ENCODE results near the gene GFY. TPM values are rescaled to one million over a fixed set of nuclear protein-coding genes. Genes with fewer than 3 reads are reported as not detected.

Gene GFY
- total and polyA plus RNA-seq, 2 donors (not counting 1 experiment from before 2014, with no cell fraction given) = not detected

GRCh38 chr19:49414256-49414655 is 10.9 kb upstream of the GFY start:
- no peaks in the 10 kb centered on the region for H3K9me3 Mint-ChIP-seq (ENCODE audit: insufficient read depth)
- POLR2A ChIA-PET = no interaction called here
- no peaks in the 10 kb centered on the region for H3K79me2 ChIP-seq (ENCODE audit: control insufficient read depth, insufficient read depth, low read length)
- intact Hi-C loops (cut with micrococcal nuclease) = no loop called here
- H2AFZ ChIP-seq (ENCODE audit: insufficient read depth, low read depth, low read length, poor library complexity, severe bottlenecking) = no peak overlapping the region
- no peak overlapping the region for H3K4me3 Mint-ChIP-seq
- no peak for DNase-seq
- peaks cover 44% of the 10 kb centered on the region for H3K4me1 Mint-ChIP-seq
- peaks cover 16% of the 10 kb centered on the region for H3K27me3 Mint-ChIP-seq
- H3K27ac Mint-ChIP-seq = no peak overlapping the region
- H4K20me1 ChIP-seq (ENCODE audit: control insufficient read depth, insufficient read depth, low read length, poor library complexity, severe bottlenecking) = no peaks in the 10 kb centered on the region
- H3K9me3 ChIP-seq (ENCODE audit: control extremely low read depth in 1 of 3, control insufficient read depth in 2 of 3, insufficient read depth in 1 of 3, low read length in 2 of 3) = peaks cover 0 to 4% (median 0%) of the 10 kb centered on the region in 3 donors
- H3K4me3 ChIP-seq (ENCODE audit: control extremely low read depth in 1 of 5, extremely low read depth in 1 of 5, insufficient read depth in 1 of 5, low read depth in 2 of 5, low read length in 4 of 5) = no peak overlapping the region
- 84% methylated on average over 3 of the region's 3 CpGs for WGBS (ENCODE audit: insufficient coverage)
- peaks cover 0 to 30% (median 8%) of the 10 kb centered on the region in 4 experiments for H3K27me3 ChIP-seq (replicated peaks in 1 of 4; ENCODE audit: control extremely low read depth in 1 of 4, control insufficient read depth in 3 of 4, insufficient read depth in 4 of 4, low read length in 3 of 4)
- TF ChIP-seq EZH2 (IDR thresholded peaks at IDR 0.05; ENCODE audit: borderline replicate concordance, insufficient read depth, low read depth, low read length, poor library complexity, severe bottlenecking) (no peak), CTCF (IDR thresholded peaks at IDR 0.05) (no peak)
- ATAC-seq (ENCODE audit: low read depth) = no peak
- H3K4me2 ChIP-seq (replicated peaks; ENCODE audit: low read depth, low read length, poor library complexity, severe bottlenecking) = no peak overlapping the region
- no peak overlapping the region for H3K9ac ChIP-seq (ENCODE audit: low read length)
- H3K4me1 ChIP-seq (ENCODE audit: control insufficient read depth in 2 of 2, insufficient read depth in 2 of 2, low read length in 2 of 2) = peaks cover 27 to 51% of the 10 kb centered on the region in 2 donors
- CTCF ChIA-PET = interaction anchor here (1.3 kb wide), 1 partner anchor 11 kb away, joined by 3 read pairs; the partner anchor contains the start of gene GFY
- H3K36me3 ChIP-seq (replicated peaks in 1 of 2; ENCODE audit: control extremely low read depth in 1 of 2, control insufficient read depth in 1 of 2, extremely low read depth in 1 of 2, insufficient read depth in 2 of 2, low read length in 1 of 2) = no peaks in the 10 kb centered on the region
- H3K27ac ChIP-seq (ENCODE audit: low read length in 2 of 2) = no peak overlapping the region

DNA sequence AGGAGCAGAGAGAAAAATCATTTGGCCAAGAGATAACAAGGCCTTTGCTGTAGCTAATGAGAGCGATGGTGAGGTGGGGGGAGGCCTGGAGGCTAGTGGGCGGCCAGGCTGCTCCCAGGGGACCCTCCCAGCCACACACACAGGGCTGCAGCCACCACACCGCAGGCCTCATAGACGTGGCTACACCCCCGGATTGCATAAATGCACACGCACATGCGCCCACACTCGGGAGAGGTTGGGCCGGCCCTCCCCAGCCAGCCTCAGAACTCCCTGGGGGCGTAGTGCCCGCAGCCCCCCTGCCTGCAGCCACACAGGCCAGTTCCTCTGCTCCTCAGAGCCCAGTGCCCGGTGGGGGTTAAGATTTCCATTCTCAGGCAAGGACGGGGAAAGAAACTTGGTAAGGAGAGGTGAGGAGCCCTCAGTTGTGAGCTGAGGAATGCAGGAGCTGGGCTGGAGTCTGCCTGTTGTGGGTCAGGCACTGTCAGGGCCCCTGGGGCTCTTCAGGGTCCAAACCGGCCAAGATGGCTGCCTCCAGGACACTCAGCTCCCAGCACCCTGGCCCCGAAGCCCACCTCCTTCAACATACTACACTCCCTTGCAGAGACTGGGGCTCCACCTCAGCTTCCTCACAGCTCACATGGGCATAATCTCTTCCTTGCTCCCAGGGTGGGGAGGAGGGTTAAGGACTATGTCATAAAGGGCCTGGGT is 9.9 kb upstream of the GFY start:
- H2AFZ ChIP-seq (ENCODE audit: insufficient read depth, low read depth, low read length, poor library complexity, severe bottlenecking) = no peak overlapping the region
- WGBS (ENCODE audit: insufficient coverage) = 39% methylated on average over 6 of the region's 15 CpGs

More for the DNA sequence above, 9.9 kb upstream of the GFY start:
- ATAC-seq (ENCODE audit: low read depth) = peak; percentile 83
- CTCF ChIA-PET = interaction anchor here (1.3 to 3.2 kb wide), 2 partner anchors 23 to 114 kb away, joined by 5 to 12 read pairs; no protein-coding TSS in a partner anchor
- peak overlapping the region; percentile 16 for H3K4me3 Mint-ChIP-seq
- peaks cover 17 to 41% of the 10 kb centered on the region in 2 donors for H3K4me1 ChIP-seq (ENCODE audit: control insufficient read depth in 2 of 2, insufficient read depth in 2 of 2, low read length in 2 of 2)
- no peak overlapping the region for H3K4me2 ChIP-seq (replicated peaks; ENCODE audit: low read depth, low read length, poor library complexity, severe bottlenecking)
- POLR2A ChIA-PET = interaction anchor here (0.6 kb wide), 1 partner anchor 245 kb away, joined by 4 read pairs; no protein-coding TSS in a partner anchor
- DNase-seq = peak; percentile 59
- H3K79me2 ChIP-seq (ENCODE audit: control insufficient read depth, insufficient read depth, low read length) = no peaks in the 10 kb centered on the region
- H3K27ac ChIP-seq (ENCODE audit: low read length in 2 of 2) = no peak overlapping the region
- H3K4me1 Mint-ChIP-seq = peaks cover 34% of the 10 kb centered on the region
- no peaks in the 10 kb centered on the region for H4K20me1 ChIP-seq (ENCODE audit: control insufficient read depth, insufficient read depth, low read length, poor library complexity, severe bottlenecking)
- H3K9me3 ChIP-seq (ENCODE audit: control extremely low read depth in 1 of 3, control insufficient read depth in 2 of 3, insufficient read depth in 1 of 3, low read length in 2 of 3) = peaks cover 0 to 5% (median 0%) of the 10 kb centered on the region in 3 donors
- peaks cover 0 to 40% (median 18%) of the 10 kb centered on the region in 4 experiments for H3K27me3 ChIP-seq (replicated peaks in 1 of 4; ENCODE audit: control extremely low read depth in 1 of 4, control insufficient read depth in 3 of 4, insufficient read depth in 4 of 4, low read length in 3 of 4)
- H3K27me3 Mint-ChIP-seq = peaks cover 26% of the 10 kb centered on the region
- intact Hi-C loops (cut with micrococcal nuclease) = no loop called here
- no peak overlapping the region for H3K9ac ChIP-seq (ENCODE audit: low read length)
- no peak overlapping the region for H3K4me3 ChIP-seq (ENCODE audit: control extremely low read depth in 1 of 5, extremely low read depth in 1 of 5, insufficient read depth in 1 of 5, low read depth in 2 of 5, low read length in 4 of 5)
- H3K27ac Mint-ChIP-seq = peak overlapping the region; percentile 15
- no peaks in the 10 kb centered on the region for H3K36me3 ChIP-seq (replicated peaks in 1 of 2; ENCODE audit: control extremely low read depth in 1 of 2, control insufficient read depth in 1 of 2, extremely low read depth in 1 of 2, insufficient read depth in 2 of 2, low read length in 1 of 2)
- TF ChIP-seq EZH2 (IDR thresholded peaks at IDR 0.05; ENCODE audit: borderline replicate concordance, insufficient read depth, low read depth, low read length, poor library complexity, severe bottlenecking) (no peak), CTCF (IDR thresholded peaks at IDR 0.05) (no peak)
- H3K9me3 Mint-ChIP-seq (ENCODE audit: insufficient read depth) = no peaks in the 10 kb centered on the region

Data from B cell (primary cell).